Right lobe of liver (tissue), 4 donors: ENCODE results near the gene RTL1.

Source experiments
- POLR2A ChIP-seq: fragments of 450-650 bp; IDR thresholded peaks from one replicate; pipeline ENCODE4 v1.6.1; 2017; ENCODE audit warnings: antibody characterized with exemption, mild to moderate bottlenecking
- TF ChIP-seq, protein P1 (sequence below), 4 donors: fragments of 200-600 bp in 3 of 4; fragments of 450-650 bp in 1 of 4; IDR thresholded peaks; one replicate each; pipeline versions ENCODE4 v1.5.1 to v1.8.0; 2016 to 2022; ENCODE audit warnings: antibody characterized with exemption in 4 of 4, mild to moderate bottlenecking in 2 of 4
- donor health status: DM: no; HTN: no; CAD: no.
- donor health status: DM: no; HTN: no; CAD: no.
- donor health status: DM: no; HTN: yes; CAD: no.

DNA sequence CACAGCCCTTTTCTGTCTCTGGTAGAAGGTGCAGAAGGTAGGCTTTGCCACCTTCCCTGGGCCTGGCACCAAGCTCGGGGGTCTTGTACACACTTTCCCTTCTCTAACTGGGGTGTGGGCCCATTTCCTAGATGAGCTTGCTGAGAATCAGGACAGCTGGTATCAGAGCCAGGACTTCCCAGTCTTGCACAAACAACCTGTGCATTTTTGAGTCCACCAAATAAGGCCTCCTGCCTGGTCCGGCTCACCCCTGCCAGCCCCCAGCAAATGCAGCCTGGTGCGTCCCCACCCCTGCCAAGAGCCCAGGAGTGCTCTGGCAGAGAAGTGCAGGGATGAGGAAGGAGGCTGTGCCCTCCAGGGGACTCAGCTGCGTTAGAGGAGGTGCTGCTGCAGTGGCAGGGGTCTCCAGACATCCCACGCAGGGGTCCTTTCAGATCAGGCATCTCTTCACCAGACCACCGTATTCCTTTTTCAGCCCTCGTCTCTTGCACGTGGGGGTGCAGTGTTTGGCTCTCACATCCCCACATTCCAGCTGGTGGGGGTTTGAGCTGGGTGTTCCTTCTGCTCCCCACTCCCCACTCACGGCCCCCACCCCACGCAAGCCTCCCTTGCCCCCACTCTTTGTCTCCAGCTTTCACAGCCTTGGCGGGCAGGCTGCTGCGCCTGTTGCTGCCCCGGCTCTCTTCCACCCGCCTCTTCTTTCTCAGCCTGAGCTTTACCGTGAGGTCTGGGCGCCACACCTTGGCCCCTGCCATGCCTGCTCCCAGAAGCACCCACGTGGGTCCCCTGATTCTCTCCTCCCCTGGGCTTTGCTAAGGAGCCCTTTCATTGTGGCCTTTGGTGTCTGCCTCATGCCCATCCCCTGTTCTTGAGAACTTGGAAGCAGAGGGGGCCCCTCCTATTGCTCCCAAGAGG lies 45.3 kb downstream of the RTL1 start:
- TF ChIP-seq, protein P1, sequence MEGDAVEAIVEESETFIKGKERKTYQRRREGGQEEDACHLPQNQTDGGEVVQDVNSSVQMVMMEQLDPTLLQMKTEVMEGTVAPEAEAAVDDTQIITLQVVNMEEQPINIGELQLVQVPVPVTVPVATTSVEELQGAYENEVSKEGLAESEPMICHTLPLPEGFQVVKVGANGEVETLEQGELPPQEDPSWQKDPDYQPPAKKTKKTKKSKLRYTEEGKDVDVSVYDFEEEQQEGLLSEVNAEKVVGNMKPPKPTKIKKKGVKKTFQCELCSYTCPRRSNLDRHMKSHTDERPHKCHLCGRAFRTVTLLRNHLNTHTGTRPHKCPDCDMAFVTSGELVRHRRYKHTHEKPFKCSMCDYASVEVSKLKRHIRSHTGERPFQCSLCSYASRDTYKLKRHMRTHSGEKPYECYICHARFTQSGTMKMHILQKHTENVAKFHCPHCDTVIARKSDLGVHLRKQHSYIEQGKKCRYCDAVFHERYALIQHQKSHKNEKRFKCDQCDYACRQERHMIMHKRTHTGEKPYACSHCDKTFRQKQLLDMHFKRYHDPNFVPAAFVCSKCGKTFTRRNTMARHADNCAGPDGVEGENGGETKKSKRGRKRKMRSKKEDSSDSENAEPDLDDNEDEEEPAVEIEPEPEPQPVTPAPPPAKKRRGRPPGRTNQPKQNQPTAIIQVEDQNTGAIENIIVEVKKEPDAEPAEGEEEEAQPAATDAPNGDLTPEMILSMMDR (IDR thresholded peaks at IDR 0.05) = no peak
- no peak for TF ChIP-seq POLR2A
